MM.1S (cell line): ENCODE results near the gene JAKMIP2.

Source experiments
- EZH2 ChIP-seq: fragments of 300-600 bp; sonication (generic); optimal IDR thresholded peaks from 2 replicates; pipeline ENCODE3; 2017; ENCODE audit warnings: low read depth, mild to moderate bottlenecking, antibody characterized with exemption, low read length, mixed read lengths
- EZH2phosphoT487 ChIP-seq: fragments of 300-600 bp; sonication (generic); IDR thresholded peaks from 2 replicates; pipeline ENCODE4 v1.6.1; 2018; ENCODE audit warnings: antibody characterized with exemption, low read length
- TF ChIP-seq, protein P1 (sequence below): fragments of 300-600 bp; sonication (generic); IDR thresholded peaks from 2 replicates; pipeline ENCODE4 v1.5.1; 2016; ENCODE audit warnings: antibody characterized with exemption, low read length, mixed read lengths

DNA sequence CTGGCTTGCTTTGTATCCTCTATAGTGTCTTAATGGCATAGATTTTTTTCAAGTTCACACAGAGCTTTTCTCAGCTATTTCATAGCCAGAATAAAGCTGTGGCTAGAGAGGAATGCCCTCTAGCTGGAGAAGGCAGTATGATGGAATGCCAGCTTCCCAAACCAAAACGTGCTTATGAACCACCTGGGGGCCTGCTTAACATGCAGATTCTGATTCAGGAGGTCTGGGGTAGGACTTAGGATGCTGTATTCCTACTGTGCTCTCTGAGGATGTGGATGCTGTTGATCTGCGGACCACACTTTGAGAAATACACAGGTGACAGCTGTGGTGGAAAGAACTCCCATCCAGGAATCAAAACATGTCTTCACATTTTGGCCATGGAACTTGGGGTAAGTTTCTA lies 222.8 kb downstream of the JAKMIP2 start:
- TF ChIP-seq, protein P1, sequence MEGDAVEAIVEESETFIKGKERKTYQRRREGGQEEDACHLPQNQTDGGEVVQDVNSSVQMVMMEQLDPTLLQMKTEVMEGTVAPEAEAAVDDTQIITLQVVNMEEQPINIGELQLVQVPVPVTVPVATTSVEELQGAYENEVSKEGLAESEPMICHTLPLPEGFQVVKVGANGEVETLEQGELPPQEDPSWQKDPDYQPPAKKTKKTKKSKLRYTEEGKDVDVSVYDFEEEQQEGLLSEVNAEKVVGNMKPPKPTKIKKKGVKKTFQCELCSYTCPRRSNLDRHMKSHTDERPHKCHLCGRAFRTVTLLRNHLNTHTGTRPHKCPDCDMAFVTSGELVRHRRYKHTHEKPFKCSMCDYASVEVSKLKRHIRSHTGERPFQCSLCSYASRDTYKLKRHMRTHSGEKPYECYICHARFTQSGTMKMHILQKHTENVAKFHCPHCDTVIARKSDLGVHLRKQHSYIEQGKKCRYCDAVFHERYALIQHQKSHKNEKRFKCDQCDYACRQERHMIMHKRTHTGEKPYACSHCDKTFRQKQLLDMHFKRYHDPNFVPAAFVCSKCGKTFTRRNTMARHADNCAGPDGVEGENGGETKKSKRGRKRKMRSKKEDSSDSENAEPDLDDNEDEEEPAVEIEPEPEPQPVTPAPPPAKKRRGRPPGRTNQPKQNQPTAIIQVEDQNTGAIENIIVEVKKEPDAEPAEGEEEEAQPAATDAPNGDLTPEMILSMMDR = no peak
- no peak for TF ChIP-seq EZH2
- TF ChIP-seq EZH2phosphoT487 = no peak
